ENCODE measurements around the gene INPP5K.
"Not testable (repeated sequence)": the region's sequence is repeated elsewhere in the genome, so short reads cannot be mapped to it uniquely, and the experiment has no call there.

INPP5K gene

DNA sequence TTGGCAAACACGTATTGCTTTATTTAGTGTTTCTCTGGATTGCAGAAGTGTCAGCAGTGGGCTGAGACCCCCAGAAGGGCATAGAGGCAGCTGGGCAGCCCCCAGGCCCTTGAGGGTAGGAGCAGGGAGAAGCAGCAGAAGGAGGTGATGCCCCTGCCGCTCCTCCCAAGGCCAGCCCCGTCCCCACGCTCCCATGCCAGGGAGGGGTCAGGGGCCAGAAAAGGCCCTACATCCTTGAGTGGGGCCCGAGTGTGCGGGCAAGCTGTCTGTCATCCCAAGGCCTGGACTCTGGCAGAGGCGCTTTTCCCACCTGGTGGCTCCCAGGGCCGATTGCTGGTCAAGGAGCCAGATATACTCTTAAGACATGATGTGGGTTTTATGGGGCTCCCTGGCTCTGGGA is 52.2 kb downstream of the INPP5K start:
- DNase-seq (ENCODE audit: low spot score) = no peak

DNA sequence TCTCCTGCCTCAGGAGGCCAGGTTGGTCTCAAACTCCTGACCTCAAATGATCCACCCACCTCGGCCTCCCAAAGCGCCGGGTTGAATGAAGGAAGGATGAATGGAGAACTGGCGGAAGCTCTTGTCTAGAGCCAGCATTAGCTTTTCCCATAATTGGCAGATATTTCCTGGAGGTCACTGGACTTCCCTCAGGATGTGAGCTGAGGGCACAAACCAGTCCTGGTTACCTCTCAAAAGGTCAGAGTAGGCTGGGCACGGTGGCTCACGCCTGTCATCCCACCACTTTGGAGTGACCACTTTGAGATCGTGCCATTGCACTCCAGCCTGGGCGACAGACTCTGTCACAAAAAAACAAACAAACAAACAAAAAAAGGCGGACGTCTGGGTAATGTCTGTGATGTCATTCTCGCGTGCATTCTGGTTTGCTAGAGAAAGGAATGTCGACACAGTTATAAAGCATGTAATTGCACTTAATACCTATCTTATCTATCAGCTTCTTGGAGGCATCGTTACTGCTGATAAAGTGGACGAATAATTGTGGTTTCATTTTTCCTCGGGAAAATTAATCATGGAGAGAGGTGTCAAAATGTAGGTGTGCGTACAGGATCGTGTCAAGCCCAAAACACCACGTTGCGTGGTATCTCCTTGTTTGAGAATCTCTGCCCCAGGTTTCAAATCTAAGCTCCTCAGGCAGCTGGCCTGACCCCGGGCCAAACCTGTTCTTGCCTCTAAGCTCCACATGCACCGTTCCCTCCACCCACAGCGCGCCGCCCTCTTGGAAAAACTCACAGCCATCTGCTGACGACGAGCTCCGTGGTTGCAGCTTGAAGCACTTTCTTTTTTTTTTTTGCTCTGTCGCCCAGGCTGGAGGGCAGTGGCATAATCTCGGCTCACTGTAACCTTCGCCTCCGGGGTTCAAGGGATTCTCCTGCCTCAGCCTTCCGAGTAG is 54.0 kb downstream of the INPP5K start:
- DNase-seq (ENCODE audit: low spot score) = no peak

- DNase-seq (ENCODE audit: low spot score) = no peak
These were observed 55.0 kb downstream of the INPP5K start for GRCh38 chr17:1461198-1461944.

- DNase-seq (ENCODE audit: low spot score) = no peak
These were observed 56.2 kb downstream of the INPP5K start for GRCh38 chr17:1460233-1460632.

DNA sequence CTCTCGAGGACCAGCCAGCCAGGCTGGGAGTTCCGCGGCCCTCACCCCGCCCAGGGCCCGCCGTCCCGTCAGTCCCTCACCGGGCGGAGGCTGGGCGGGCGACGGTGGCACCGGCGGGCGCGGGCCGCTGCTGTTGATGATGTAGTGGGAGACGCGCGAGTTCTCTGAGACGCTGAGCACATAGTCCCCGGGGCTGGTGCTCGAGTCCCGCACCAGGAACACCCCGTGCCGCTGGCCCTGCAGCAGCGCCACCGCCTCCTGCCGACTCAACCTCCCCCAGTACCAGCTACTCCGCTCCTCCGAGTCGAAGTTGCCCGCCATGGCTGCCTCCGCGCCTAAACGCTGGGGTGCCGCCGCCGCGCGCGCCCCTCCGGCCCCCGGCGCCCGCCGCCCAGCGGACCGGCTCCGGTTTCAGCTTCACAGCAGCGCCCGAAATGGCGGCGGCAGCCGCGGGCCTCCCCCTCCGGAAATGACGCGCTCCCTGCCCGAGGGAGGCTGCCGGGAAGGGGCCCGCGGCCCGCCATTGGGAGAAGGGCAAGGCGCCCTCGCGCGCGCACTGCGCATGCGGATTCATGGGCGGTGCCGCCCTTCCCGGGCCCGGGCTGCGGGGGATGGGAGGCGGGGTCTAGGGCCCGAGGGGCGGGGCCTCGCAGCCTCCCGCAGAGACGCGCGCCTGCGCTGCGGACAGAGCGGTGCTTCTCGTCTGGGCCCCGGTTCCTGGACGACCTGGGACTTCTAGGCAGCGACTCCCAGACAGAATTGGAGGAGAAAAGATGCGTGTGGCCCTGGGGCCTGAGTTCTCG is 60.4 kb downstream of the INPP5K start, which contains the start of gene CRK:
Gene CRK, minus strand, starts transcription at position 436 of the 803 bp plus-strand sequence. Its CDS starts 115 bp downstream, at position 321.
- peak; percentile 93 for DNase-seq (ENCODE audit: low spot score)

- DNase-seq (ENCODE audit: low spot score) = peak; percentile 67
These were observed 61.1 kb downstream of the INPP5K start for GRCh38 chr17:1455291-1455796.

GRCh38 chr17:1454541-1454940 is 61.9 kb downstream of the INPP5K start:
- DNase-seq (ENCODE audit: low spot score) = no peak

DNA sequence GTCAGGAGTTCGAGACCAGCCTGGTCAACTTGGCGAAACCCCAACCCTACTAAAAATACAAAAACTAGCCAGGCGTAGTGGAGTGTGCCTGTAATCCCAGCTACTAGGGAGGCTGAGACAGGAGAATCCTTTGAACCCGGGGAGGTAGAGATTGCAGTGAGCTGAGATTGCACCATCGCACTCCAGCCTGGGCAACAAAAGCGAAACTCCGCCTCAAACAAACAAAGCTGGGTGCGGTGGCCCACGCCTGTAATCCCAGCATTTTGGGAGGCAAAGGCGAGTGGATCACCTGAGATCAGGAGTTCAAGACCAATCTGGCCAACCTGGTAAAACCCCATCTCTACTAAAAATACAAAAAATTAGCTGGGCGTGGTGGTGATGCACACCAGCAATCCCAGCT is 62.7 kb downstream of the INPP5K start:
- not testable (repeated sequence) for DNase-seq (ENCODE audit: low spot score)

- no peak for DNase-seq (ENCODE audit: low spot score)
These were observed 63.6 kb downstream of the INPP5K start for GRCh38 chr17:1452836-1453235.

GRCh38 chr17:1450261-1450660 is 66.2 kb downstream of the INPP5K start:
- DNase-seq (ENCODE audit: low spot score) = not testable (repeated sequence)

GRCh38 chr17:1449412-1449967 is 66.9 kb downstream of the INPP5K start:
- DNase-seq (ENCODE audit: low spot score) = no peak

- no peak for DNase-seq (ENCODE audit: low spot score)
These were observed 69.4 kb downstream of the INPP5K start for GRCh38 chr17:1447052-1447451.

- no peak for DNase-seq (ENCODE audit: low spot score)
These were observed 70.2 kb downstream of the INPP5K start for GRCh38 chr17:1446201-1446600.

- not testable (repeated sequence) for DNase-seq (ENCODE audit: low spot score)
These were observed 70.7 kb downstream of the INPP5K start for GRCh38 chr17:1445695-1446094.
